Parathyroid adenoma (tissue), 2 donors: ENCODE data around the gene CD47.

Experiments
- H2AFZ ChIP-seq: fragments of 300-600 bp; sonication (generic); one replicate; pipeline ENCODE4 v1.7.0; 2017; ENCODE audit warnings: antibody characterized with exemption, mild to moderate bottlenecking
- H3K27ac ChIP-seq: fragments of 300-600 bp; sonication (generic); one replicate; pipeline ENCODE4 v1.7.0; 2017
- H3K27me3 ChIP-seq: fragments of 300-600 bp; sonication (generic); one replicate; pipeline ENCODE4 v1.7.0; 2017; ENCODE audit warnings: low read length; ENCODE audit not compliant: control insufficient read depth, insufficient read depth
- H3K36me3 ChIP-seq: fragments of 300-600 bp; sonication (generic); one replicate; pipeline ENCODE4 v1.7.0; 2017; ENCODE audit warnings: low read length; ENCODE audit not compliant: control insufficient read depth, insufficient read depth
- H3K4me1 ChIP-seq: fragments of 300-600 bp; sonication (generic); one replicate; pipeline ENCODE4 v1.7.0; 2017; ENCODE audit warnings: control low read depth
- H3K4me2 ChIP-seq: fragments of 300-600 bp; sonication (generic); one replicate; pipeline ENCODE4 v1.7.0; 2017; ENCODE audit warnings: low read length
- H3K4me3 ChIP-seq: fragments of 300-600 bp; sonication (generic); one replicate; pipeline ENCODE4 v1.7.0; 2017; ENCODE audit warnings: low read depth, low read length
- H3K79me2 ChIP-seq: fragments of 300-600 bp; sonication (generic); one replicate; pipeline ENCODE4 v1.7.0; 2017; ENCODE audit warnings: control low read depth
- H3K9ac ChIP-seq: fragments of 300-600 bp; sonication (generic); one replicate; pipeline ENCODE4 v1.7.0; 2017; ENCODE audit warnings: mild to moderate bottlenecking
- H3K9me3 ChIP-seq: fragments of 300-600 bp; sonication (generic); one replicate; pipeline ENCODE4 v1.7.0; 2017; ENCODE audit warnings: low read length; ENCODE audit not compliant: control insufficient read depth
- CTCF ChIP-seq: fragments of 300-600 bp; sonication (generic); IDR thresholded peaks from one replicate; pipeline ENCODE4 v1.7.0; 2017; ENCODE audit warnings: antibody characterized with exemption, mild to moderate bottlenecking
- donor health status: primary hyperparathyroidism.

CD47 gene

DNA sequence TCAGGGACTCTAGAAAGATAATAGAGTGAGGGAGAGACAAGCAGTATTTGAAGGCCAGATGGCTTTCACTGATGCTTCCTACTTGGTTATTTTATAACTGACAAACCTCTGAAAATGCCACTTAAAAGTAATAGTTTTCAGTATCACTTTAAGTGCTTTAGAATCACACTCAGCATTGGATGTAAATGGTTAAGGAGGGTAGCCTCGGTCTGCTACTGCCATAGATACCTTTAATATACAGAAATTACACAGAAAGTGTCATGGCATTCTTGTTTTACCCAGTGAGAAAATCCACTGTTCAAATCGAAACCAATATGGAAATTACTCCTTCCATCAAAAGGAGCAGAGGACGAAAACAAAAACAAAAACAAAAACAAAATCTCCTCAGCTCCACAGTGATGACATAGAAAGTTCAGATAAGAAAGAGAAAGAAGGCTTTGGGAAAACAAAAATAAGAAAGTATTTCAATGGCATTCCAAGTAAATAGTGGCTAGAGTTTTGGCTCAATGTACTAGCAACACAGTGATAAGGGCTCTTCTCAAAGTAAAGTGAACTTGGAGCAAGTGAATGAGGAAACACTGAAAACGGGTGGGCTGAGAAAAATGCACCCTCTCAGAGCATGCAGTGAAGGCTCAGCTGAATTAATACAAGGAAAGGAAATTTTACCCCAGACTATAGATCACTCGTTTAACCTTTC lies 43.2 kb upstream of the CD47 start:
- Histone ChIP-seq H3K27ac (no peak overlapping the region), H3K4me2 (no peak overlapping the region), H3K36me3 (no peaks in the 10 kb centered on the region), H3K9ac (no peak overlapping the region), H3K4me3 (no peak overlapping the region), H3K79me2 (no peaks in the 10 kb centered on the region), H2AFZ (no peak overlapping the region), H3K4me1 (no peaks in the 10 kb centered on the region), H3K9me3 (no peaks in the 10 kb centered on the region), H3K27me3 (no peaks in the 10 kb centered on the region)
- TF ChIP-seq CTCF: no peak

DNA sequence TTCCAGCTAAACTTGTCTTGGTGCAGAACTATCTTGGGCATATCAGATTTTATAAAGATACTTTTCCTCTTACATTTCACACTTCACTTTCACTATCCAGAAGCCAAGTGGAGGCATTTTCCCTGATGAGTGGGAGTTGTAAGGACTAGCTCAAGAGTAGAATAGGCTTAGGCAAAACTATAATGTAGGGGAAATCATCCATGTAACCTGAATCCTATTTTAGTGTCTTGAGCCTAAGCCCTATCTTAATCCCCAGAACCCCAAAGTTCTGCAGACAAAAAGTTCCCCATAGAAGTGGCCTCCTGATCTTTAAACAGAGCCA lies 42.2 kb upstream of the CD47 start:
- no peaks in the 10 kb centered on the region for H3K79me2 ChIP-seq
- H3K9ac ChIP-seq: no peak overlapping the region
- H3K4me1 ChIP-seq: no peaks in the 10 kb centered on the region
- H3K4me3 ChIP-seq: no peak overlapping the region
- no peaks in the 10 kb centered on the region for H3K36me3 ChIP-seq
- H2AFZ ChIP-seq: no peak overlapping the region
- no peak overlapping the region for H3K27ac ChIP-seq
- H3K27me3 ChIP-seq: no peaks in the 10 kb centered on the region
- no peak for TF ChIP-seq CTCF
- peak overlapping the region; percentile 5 for H3K4me2 ChIP-seq
- no peaks in the 10 kb centered on the region for H3K9me3 ChIP-seq

DNA sequence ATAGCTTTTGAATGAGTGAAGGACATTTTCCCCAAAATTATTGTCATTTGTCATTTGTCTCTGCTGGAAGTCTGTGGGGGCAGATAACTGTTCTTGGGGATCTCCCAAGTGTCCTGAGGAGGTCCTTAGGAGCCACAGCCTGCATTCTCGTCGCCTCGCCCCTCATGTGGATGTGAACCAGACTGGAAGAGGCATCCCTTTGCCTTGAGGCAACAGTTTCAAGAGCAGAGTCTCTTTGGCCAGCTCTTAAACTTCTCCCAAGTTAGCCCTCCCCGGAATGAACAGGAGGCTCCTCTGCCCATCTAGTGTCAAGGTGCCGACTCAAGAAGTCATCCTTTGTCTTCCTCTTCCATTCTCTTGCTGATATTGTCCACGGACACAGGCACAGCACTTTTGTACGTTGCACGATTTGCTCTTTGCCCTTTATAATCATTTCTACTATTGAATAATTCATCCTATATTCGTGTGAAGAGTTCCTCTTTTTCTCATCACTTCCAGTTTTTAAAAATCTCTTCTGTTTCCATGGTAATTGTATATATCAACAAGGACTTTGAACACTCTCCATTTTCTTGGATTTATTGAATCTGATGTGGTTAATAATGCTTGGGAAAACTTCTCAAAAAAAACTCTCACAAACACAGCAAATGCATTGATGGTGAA lies 40.8 kb upstream of the CD47 start:
- no peaks in the 10 kb centered on the region for H3K4me1 ChIP-seq
- no peak for TF ChIP-seq CTCF
- no peak overlapping the region for H3K9ac ChIP-seq
- H3K27ac ChIP-seq: no peak overlapping the region
- H3K4me2 ChIP-seq: no peak overlapping the region
- no peaks in the 10 kb centered on the region for H3K9me3 ChIP-seq
- H3K36me3 ChIP-seq: no peaks in the 10 kb centered on the region
- no peaks in the 10 kb centered on the region for H3K27me3 ChIP-seq
- no peak overlapping the region for H2AFZ ChIP-seq
- H3K79me2 ChIP-seq: no peaks in the 10 kb centered on the region
- H3K4me3 ChIP-seq: no peak overlapping the region

DNA sequence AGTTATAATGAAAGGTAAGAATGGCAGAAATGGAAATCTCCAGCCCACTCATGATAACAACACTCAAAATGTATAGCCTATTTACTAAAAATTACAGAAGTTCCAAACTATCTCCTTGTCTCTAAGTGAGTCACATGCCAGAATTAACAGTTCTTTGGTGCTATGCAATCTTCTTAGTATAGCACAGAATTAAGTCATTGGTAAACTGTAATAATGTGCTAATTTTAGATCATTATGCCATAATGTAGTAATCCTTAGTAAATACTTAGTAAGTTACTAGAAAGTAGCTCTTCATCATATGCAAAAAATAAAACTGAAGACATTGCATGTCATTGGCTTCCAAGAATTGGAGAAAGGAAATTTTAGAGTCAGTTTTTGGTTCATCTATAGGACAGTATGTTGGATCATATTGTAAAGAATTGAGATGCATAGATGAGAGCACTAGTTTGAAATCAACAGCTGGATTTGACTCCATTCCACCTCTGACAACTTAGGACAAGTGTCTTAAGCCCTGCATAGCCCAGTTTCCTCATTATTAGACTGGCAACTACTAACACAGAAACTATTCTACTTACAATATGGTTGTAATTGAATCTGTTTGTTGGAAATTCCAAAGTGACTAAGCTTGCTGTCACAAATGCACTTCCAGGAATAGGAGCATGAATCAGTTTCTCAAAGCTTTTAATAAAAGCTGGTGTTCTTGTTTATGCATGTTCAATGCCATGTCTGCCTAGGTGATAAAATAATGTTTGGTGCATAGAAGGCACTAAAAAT lies 40.1 kb upstream of the CD47 start:
- H3K27ac ChIP-seq: no peak overlapping the region
- no peak overlapping the region for H3K9ac ChIP-seq

More for the DNA sequence above, 40.1 kb upstream of the CD47 start:
- Histone ChIP-seq H3K9me3 (no peaks in the 10 kb centered on the region), H3K4me3 (no peak overlapping the region), H3K4me1 (no peaks in the 10 kb centered on the region), H3K79me2 (no peaks in the 10 kb centered on the region), H2AFZ (no peak overlapping the region), H3K27me3 (no peaks in the 10 kb centered on the region), H3K36me3 (no peaks in the 10 kb centered on the region), H3K4me2 (no peak overlapping the region)
- TF ChIP-seq CTCF: no peak
